ENCODE results near the gene TMCC1. TPM values are rescaled to one million over a fixed set of nuclear protein-coding genes. Genes with fewer than 3 reads are reported as not detected.

The TMCC1 gene
- total RNA-seq, 1 experiment from 2014 or later = 7.3 TPM

- DNase-seq (ENCODE audit: low read depth) = no peak
Measured at GRCh38 chr3:129610276-129610675, 283.2 kb downstream of the TMCC1 start.

- peak; percentile 39 for DNase-seq (ENCODE audit: low read depth)
Measured at GRCh38 chr3:129609591-129610182, 283.8 kb downstream of the TMCC1 start.

- no peak for DNase-seq (ENCODE audit: low read depth)
Measured at GRCh38 chr3:129608936-129609590, 284.4 kb downstream of the TMCC1 start.

- DNase-seq (ENCODE audit: low read depth) = peak; percentile 54
Measured at GRCh38 chr3:129608087-129608935, 285.2 kb downstream of the TMCC1 start.

GRCh38 chr3:129607391-129608068 lies 286.0 kb downstream of the TMCC1 start:
- DNase-seq (ENCODE audit: low read depth) = no peak

GRCh38 chr3:129606636-129607390 lies 286.7 kb downstream of the TMCC1 start, which contains the start of gene PLXND1:
TSS of gene PLXND1 (minus strand) at chr3:129606676. CDS start at chr3:129606639, 37 bp downstream.
- peak; percentile 70 for DNase-seq (ENCODE audit: low read depth)

GRCh38 chr3:129605922-129606635 lies 287.4 kb downstream of the TMCC1 start:
- peak; percentile 63 for DNase-seq (ENCODE audit: low read depth)

- DNase-seq (ENCODE audit: low read depth) = peak; percentile 65
Measured at GRCh38 chr3:129605203-129605921, 288.1 kb downstream of the TMCC1 start.

GRCh38 chr3:129604767-129605166 lies 288.7 kb downstream of the TMCC1 start:
- DNase-seq (ENCODE audit: low read depth) = no peak

- DNase-seq (ENCODE audit: low read depth) = no peak
Measured at GRCh38 chr3:129603991-129604749, 289.3 kb downstream of the TMCC1 start.

GRCh38 chr3:129603561-129603942 lies 290.0 kb downstream of the TMCC1 start:
- DNase-seq (ENCODE audit: low read depth) = peak; percentile 24

GRCh38 chr3:129602730-129603560 lies 290.6 kb downstream of the TMCC1 start:
- DNase-seq (ENCODE audit: low read depth) = peak; percentile 95

GRCh38 chr3:129602309-129602708 lies 291.2 kb downstream of the TMCC1 start:
- DNase-seq (ENCODE audit: low read depth) = no peak

GRCh38 chr3:129601713-129602112 lies 291.8 kb downstream of the TMCC1 start:
- DNase-seq (ENCODE audit: low read depth) = no peak

GRCh38 chr3:129600348-129600747 lies 293.2 kb downstream of the TMCC1 start:
- DNase-seq (ENCODE audit: low read depth) = no peak

GRCh38 chr3:129599607-129600006 lies 293.9 kb downstream of the TMCC1 start:
- peak; percentile 69 for DNase-seq (ENCODE audit: low read depth)

- no peak for DNase-seq (ENCODE audit: low read depth)
Measured at GRCh38 chr3:129599073-129599472, 294.4 kb downstream of the TMCC1 start.

GRCh38 chr3:129598484-129598883 lies 295.0 kb downstream of the TMCC1 start:
- no peak for DNase-seq (ENCODE audit: low read depth)

Data from RPMI7951 (cell line).